HG02571 (cell line): ENCODE results near the gene MDC1.
"Not testable (repeated sequence)": the region's sequence is repeated elsewhere in the genome, so short reads cannot be mapped to it uniquely, and the experiment has no call there.

Experiments used
- ATAC-seq: cut with Tn5 transposase; IDR thresholded peaks from one replicate; pipeline ENCODE4 v1.9.1; 2021; ENCODE audit warnings: mild to moderate bottlenecking, moderate library complexity; ENCODE audit not compliant: unreplicated experiment

Gene MDC1

GRCh38 chr6:30683183-30683979, 33.7 kb downstream of the MDC1 start:
- no peak for ATAC-seq

- ATAC-seq = peak; percentile 36
These were observed 34.7 kb downstream of the MDC1 start for GRCh38 chr6:30682143-30683117.

- ATAC-seq = no peak
These were observed 35.3 kb downstream of the MDC1 start for GRCh38 chr6:30681766-30682142.

- ATAC-seq = no peak
These were observed 37.1 kb downstream of the MDC1 start for GRCh38 chr6:30679765-30680535.

- ATAC-seq = no peak
These were observed 37.9 kb downstream of the MDC1 start for GRCh38 chr6:30678964-30679726.

GRCh38 chr6:30676660-30677285, 40.3 kb downstream of the MDC1 start:
- no peak for ATAC-seq

GRCh38 chr6:30672445-30673253, 44.4 kb downstream of the MDC1 start, which contains the start of gene DHX16:
Gene DHX16 (minus strand): TSS chr6:30673006. CDS start chr6:30672841, 165 bp downstream.
- peak; percentile 57 for ATAC-seq

- ATAC-seq = no peak
These were observed 46.1 kb downstream of the MDC1 start for GRCh38 chr6:30670760-30671527.

- ATAC-seq = not testable (repeated sequence)
These were observed 50.8 kb downstream of the MDC1 start for GRCh38 chr6:30666300-30666699.

- no peak for ATAC-seq
These were observed 51.9 kb downstream of the MDC1 start for GRCh38 chr6:30664994-30665767.

GRCh38 chr6:30657922-30658321, 59.2 kb downstream of the MDC1 start:
- not testable (repeated sequence) for ATAC-seq

- ATAC-seq = no peak
These were observed 59.6 kb downstream of the MDC1 start for GRCh38 chr6:30657454-30657853.

GRCh38 chr6:30656513-30656912, 60.6 kb downstream of the MDC1 start:
- ATAC-seq = no peak

- ATAC-seq = no peak
These were observed 61.4 kb downstream of the MDC1 start for GRCh38 chr6:30655743-30656094.

GRCh38 chr6:30654798-30655742, 62.0 kb downstream of the MDC1 start:
- no peak for ATAC-seq

GRCh38 chr6:30651143-30651542, 65.9 kb downstream of the MDC1 start:
- no peak for ATAC-seq
